SKM-1 treated with dmso at 0.1 percent for 144 hours (cell line): ENCODE measurements around the gene PTN.
"Not testable (repeated sequence)": the region's sequence is repeated elsewhere in the genome, so short reads cannot be mapped to it uniquely, and the experiment has no call there.

Source experiments
- DNase-seq: peaks from one replicate; lab custom pipeline; 2025; ENCODE audit not compliant: unreplicated experiment; lab: John Stamatoyannopoulos, UW

PTN gene

DNA sequence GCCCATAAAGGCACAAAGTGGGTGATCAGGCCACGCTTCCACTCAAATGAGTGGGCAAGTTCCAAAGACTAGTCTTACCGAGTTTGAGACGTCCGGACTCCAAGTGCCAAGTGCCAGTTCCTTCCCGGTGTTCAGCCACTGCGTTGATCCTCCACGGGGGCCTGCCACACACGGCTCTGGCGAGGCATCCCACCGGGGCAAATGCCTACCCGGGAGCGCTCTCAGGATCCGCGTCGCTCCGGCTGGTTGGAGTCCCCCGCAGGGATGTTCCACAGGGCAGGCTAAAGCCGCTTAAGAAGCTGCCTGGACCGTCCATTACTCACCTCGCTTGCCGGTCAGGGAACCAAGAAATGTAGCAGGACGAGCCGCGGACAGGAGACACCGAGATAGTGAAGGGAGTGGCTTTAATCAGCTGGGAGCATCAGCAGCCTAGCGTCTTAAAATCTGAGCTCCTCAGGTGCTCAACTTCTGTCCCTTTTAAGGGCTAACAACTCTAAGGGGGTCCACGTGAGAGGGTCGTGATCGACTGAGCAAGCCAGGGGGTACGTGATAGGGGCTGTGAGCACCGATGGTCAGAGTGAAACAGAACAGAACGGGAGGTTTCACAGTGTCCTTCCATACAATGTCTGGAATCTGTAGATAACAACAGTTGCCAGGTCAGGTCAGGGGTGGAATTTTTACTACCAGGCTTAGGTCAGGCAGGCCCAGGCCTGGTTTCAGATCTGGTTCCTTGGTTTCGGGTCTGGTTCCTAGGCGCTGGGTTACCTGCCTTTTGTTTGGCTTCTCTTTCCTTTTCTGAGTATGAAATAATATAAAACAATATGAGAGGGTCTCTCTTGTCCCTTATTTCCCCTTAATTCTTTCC is 75.3 kb downstream of the PTN start:
- DNase-seq, result not testable (repeated sequence)

DNA sequence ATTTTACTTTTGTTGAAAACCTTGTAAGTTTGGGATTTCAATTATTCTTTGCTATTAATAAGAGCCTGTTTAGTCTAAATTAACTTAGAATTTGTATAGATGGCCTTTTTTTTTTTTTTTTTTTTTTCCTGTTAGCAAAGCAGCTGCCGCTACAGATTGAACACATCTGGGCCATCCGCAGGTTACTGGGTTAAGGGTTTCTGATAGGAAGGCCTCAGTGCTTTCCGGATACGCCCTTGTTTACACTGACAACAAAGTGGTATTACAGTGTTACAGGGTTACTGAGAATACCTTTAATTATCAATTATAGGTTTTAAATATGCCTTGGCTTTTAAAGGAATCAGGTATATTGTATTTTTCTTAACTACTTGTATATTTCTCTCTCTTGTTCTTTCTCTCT is 76.8 kb downstream of the PTN start:
- DNase-seq, result no peak

DNA sequence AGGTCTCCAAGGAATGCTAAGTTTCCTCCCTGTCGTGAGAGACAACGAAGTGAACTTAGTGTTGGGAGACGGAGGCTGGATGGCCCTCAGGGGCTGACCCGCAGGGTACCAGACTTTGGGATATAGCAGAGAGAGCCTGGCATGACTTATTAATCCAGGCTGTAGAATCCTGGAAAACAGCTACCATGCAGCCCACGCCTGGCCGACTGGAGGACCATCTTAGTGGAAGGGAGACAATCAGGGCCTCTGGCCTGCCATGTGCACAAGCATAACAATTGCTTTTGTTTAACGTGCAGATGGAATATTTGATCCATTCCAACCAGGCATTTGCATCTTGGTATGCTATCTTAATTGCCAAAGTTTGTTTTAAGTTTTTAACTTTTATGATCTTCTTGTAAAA is 78.1 kb downstream of the PTN start:
- DNase-seq, result not testable (repeated sequence)

DNA sequence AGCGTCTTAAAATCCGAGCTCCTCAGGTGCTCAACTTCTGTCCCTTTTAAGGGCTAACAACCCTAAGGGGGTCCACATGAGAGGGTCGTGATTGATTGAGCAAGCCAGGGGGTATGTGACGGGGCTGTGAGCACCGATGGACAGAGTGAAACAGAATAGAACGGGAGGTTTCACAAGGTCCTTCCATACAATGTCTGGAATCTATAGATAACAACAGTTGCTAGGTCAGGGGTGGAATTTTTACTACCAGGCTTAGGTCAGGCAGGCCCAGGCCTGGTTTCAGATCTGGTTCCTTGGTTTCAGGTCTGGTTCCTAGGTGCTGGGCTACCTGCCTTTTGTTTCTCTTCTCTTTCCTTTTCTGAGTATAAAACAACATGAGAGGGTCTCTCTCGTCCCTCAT is 80.9 kb downstream of the PTN start:
- DNase-seq, result no peak

DNA sequence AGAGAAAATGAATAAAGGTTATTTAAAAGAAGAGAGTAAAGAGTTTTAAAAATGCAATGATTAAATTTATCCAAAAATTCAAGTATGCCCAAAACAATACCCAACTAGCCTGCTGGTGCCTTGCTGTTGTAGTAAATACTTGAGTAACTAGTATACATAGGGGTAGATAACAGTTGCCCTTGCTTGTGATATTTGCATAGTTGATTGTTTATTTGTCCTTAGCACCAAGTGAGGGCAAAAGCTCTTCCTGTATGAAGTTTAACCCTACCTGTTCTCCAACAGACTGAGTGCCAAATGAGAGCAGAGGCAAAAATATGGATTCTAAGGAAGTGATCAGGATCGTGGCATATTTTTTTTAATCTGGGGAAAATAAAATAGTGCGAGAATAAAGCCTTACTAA is 85.0 kb downstream of the PTN start:
- no peak for DNase-seq

DNA sequence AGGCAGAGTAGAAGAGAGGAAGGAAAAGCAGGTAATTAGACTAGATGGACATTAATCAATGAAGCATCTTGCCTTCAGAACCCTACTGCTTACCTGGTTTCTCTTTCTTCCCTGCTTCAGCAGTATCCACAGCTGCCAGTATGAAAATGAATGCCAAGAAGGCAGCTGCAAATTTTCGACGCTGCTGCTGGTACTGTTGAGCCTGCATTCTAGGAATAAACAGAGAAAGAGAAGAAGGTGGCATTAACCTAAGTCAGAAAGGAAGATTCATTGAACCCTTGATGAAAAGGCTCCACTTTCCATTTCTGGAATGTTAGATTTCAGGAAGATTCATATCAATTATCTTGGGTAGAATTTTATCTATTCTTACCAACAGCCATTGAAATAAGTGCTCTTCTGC is 88.8 kb downstream of the PTN start:
- DNase-seq, result no peak

DNA sequence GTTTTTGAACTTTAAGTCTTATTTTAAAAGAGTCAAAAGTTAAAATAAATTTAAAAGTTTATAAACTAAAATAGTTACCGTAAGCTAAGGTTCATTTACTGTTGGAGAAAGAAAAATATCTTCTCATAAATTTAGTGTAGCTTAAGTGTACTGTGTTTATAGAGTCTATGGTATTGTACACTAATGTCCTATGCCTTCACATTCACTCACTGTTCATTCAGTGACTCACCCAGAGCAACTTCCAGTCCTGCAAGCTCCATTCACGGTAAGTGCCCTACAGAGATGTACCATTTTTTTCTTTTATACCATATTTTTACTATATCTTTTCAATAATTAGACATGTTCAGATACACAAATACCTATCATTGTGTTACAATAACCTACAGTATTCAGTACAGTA is 97.6 kb downstream of the PTN start:
- DNase-seq, result no peak

DNA sequence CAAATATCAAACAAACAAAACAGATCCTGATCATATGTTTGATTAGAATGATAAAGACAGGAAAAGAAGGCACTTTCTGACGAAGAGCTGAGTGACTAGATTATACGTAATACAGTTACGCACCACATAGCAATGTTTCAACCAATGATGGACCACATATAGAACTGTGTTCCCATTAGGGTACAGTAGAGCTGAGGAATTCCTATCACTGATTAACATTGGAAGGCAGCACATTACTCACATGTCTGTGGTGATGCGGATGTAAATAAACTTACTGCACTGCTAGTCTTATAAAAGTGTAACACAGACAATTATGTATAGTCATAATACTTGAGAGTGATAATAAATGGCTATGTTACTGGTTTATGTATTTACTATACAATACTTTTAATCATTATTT is 98.3 kb downstream of the PTN start:
- DNase-seq, result no peak

DNA sequence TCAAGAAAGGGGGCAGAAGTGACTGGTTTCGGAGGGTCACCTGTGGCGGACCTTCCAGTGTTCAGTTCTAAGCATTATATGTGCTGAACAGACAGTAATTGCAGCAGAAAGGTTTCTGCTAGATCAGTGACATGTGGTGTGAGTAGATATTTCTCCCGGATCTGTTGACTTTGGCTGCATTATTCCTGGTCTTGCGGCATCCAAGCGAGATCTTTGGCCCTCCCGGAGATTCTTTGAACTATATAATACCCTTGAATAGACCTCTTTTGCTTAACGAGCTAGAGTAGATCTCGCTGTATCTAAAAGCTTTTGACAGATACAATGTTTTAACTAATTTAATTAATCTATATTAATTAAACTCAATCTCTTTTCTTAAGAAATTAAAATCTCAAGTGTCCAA is 99.8 kb downstream of the PTN start:
- no peak for DNase-seq

DNA sequence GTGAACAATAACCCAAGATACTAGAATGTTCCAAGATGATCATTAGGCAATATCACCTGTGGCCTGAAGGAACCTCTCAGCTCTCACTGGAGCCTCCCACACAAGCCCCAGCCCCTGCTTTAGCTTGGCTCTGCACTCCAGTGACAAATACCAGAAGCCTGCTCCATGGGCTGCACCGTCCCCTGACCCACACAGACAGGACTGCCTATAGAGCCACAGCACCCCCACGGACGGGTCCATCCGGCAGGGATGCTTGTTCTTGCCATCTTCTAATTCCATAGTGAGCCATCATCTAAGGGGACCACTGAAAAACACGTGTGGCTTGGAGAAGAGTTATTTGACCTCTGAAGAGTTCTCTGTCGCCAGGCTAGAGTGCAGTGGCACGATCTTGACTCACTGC is 100.9 kb downstream of the PTN start:
- DNase-seq, result no peak

DNA sequence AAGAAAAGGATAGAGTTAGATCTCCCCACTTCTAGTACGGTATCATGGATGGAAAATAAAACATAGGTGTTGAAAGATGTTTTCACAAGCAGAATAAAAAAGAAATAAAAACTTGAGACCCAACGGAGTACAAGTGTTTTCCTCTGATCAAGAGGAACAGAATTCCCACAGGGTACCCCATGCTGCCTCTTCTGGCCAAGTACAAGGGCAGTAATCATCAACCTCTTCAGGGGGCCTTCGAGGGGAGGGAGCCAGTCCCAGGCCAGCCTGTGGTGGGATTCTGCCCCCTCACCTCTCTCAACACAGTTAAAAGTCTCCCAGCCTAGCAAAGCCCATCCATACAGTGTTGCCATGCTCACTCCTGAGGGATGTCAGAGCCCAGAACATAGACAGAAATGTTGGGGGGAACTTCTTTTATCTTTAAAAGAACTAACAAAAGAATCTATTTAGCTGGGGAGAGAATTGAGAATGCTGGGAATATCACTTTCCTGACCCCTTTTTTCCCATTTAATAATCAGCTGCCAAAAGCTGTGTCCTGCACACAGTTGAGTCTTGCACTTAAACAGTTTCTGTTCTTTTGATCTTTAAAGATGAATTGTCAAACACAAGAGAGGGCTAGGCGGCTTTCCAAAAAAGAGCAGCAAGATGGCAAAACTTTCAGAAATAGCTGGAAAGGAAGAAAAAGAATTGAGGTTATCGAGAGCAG is 101.7 kb downstream of the PTN start:
- no peak for DNase-seq

DNA sequence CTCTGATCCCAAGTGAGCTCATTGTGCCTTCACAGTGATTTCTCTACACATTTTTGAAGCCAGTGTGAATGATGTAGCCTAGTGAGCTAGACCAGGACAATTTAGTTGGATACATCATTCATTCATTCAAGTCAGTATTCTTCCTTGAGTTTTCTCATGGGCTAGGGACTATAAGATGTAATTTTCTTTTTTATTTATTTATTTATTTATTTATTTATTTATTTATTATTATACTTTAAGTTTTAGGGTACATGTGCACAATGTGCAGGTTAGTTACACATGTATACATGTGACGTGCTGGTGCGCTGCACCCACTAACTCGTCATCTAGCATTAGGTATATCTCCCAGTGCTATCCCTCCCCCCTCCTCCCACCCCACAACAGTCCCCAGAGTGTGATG is 104.3 kb downstream of the PTN start:
- DNase-seq, result not testable (repeated sequence)

DNA sequence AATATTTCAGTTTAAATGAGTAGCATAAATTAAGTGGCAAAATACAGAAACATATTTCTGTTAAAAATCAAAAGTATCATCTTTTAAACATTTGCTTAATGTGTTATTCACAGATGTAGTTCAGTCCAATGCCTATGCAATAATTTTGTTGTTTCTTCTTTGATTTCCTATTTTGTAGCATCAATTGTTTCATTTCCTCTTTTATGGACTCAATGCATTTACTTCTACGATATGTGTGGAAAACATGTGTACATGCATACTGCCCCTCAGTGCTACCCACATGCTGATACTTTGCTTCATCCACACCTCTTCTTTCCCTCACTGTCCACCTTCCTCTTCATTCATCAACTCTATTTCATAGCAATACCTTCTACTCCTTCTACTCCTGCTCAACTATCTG is 108.1 kb downstream of the PTN start:
- no peak for DNase-seq

DNA sequence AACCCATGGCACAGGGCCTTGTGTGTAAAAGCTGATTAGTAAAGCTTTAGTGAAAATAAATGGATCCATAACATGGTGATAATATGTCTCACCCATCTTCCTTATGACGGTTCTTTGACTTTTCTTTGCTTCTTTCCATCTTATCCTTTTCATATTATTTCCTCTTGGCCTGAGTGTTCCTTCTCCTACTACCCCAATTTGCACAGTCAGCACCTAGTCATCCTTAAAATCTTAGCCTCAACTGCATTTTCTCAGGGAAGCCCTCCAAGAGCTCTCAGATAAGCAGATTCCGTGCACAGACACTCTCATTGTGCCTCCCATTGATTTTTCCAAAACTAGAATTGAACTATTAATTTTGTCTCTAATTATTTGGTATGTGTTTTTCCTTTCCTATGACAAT is 112.4 kb downstream of the PTN start:
- DNase-seq, result no peak

DNA sequence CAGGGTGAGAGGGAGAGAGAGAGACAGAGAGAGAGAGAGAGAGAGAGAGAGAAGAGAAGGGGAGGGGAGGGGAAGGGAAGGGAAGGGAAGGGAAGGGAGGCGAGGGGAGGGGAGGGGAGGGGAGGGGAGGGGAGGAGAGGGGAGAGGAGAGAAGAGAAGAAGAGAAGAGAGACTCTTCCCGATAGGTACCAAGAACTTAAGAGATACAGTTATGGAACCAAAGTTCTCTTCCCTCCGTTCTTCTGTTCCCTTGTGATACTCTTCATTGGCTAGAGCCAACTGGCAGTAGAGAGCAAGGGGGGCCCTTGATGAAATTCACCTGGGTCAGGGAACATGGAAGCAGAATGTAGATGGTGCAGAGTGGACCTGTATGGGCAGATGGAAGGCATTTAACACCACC is 122.1 kb downstream of the PTN start:
- DNase-seq, result no peak

DNA sequence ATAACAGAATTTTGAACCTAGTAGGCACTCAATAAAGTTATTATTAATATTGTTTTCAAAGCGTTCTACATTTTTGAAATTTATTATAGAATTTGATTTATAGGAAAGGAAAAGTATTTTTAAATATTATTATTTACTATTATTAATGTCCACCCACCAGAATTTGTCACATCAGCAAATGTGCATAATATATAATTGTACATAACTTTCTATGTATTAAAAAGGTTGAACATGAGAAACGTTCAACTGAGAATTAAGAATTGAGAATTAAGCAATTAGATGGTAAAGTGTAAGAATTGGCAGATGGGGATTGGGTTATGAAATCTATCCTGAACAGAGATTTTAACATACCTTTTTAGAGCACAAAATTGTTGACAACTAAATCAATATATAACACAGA is 129.8 kb downstream of the PTN start:
- DNase-seq, result no peak

DNA sequence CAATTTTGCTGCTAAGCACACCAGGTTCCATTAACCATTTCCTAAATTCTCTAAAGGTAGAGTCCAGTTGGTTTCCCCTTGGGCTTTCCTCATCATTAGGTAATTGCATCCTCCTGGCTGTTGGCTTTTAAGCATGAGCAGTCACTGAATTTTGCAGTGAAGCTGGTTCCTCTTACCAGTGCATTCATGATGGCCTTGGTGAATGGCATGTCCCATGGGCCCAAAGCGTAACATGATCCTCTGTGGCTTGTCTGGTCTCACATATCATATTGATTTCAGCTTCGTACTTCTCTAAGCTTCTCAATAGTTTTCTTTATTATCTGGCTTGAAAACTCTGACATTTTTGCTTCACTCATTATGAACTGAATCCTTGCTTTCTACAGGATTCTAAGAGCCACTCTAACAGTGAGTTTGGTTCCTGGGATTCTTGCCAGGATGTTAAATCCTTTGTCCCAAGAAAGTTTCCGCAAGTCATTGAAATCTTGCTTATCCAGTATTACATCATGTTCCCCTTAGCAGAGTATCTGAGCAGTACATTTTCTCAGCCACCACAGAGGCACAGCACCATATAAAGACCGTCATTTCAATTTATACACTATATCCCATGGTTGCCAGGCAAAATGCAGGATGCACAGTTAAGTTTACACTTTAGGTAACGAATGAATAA is 134.2 kb downstream of the PTN start:
- DNase-seq, result no peak

DNA sequence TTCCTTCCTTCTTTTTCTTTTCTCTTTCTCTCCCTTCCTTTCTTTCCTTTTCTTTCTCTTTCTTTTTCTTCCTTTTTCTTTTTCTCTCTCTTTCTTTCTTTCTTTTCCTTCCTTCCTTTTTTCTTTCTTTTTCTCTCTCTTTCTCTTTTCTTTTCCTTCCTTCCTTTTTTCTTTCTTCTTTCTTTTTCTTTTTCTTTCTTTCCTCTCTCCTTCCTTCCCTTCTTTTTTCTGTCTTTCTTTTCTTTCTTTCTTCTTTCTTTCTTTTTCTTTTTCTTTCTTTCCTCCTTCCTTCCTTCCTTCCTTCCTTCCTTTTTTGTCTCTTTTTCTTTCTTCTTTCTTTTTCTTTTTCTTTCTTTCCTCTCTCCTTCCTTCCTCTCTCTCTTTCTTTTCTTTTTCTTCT is 136.8 kb downstream of the PTN start:
- DNase-seq, result no peak

DNA sequence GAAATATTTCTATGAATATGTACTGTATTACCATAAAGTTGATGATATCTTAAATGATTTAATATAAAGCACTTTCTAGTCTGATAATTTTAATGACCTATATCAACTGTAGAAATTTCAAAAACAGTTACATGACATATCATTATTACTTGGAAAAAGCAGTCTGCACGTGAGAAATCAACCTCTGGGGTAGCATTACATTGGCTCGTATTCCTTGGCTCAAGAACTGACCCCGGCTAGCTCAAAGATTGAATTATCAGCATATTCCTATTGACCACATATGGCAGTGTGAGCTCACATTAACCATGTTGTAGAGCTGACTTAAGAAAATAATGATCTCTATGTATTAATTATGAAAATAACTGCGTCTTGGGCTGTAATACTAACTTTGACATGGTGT is 139.3 kb downstream of the PTN start:
- DNase-seq, result no peak

DNA sequence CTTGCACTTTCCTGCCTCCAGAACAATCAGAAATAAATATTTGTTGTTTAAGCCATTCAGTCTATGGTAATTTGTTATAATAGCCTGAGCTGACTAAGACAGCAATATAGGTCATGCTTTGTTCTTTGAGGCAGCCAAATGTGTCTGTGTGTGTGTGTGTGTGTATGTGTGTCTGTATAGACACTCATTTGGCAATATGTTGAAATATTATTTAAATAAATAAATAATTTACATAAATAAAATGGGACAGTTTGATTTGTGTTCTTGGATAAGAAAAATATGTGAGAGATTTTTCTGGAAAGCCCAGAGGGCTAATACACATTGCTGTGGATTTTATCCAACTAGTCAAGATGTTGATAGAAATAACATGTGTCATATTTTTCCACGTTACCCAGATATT is 140.2 kb downstream of the PTN start:
- DNase-seq, result no peak

DNA sequence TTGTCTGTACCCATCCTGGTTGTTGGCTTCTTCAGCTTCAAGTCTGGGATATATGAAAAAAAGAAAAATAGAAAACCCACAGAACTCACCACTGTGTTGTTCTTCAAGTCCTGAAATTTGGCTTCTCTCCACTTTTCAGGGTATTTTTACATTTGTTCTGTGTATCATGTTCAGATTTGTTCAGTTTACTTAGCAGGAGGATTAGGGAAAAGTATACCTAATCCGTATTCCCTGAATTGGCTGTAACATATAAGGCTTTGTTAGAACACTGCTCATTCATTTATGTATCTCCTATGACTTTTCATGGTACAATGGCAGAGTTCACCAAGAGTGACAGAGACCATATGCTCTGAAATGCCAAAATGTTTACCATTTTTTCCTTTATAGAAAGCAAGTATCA is 146.9 kb downstream of the PTN start:
- DNase-seq, result no peak

DNA sequence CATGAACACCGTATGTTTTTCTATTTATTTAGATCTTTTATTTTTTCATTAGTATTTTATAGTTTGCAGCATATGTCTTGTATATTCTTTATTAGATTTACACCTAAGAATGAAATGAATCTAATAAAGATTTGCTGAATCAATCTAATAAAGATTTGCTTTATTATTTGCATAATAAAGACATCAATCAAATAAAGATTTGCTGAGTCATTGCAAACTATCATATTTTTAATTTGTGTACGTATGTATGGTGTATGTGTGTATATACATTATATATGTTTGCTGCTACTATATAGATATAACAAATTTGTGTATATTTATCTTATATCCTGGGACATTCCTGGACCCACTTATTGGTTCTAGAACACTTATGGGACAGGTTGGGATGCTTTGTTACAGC is 147.5 kb downstream of the PTN start:
- DNase-seq, result no peak
